WTC11 (cell line): ENCODE results near the gene PFDN5. TPM values are rescaled to one million over a fixed set of nuclear protein-coding genes. Genes with fewer than 3 reads are reported as not detected.

ENCODE experiments used
- ATAC-seq: fragments of 200-7000 bp; cut with Tn5 transposase; 2 replicates; pipeline ENCODE4 v1.10.0; 2021; ENCODE audit warnings: mild to moderate bottlenecking, moderate library complexity
- CTCF ChIA-PET: fragments of 300-600 bp; sonication (Branson Sonifier 250); formaldehyde crosslinking; loops from one replicate; lab custom pipeline; 2021; ENCODE audit warnings: antibody characterized with exemption; lab: Charles Lee
- POLR2A ChIA-PET: fragments of 350-600 bp; sonication (Branson Sonifier 250); formaldehyde crosslinking; loops from one replicate; lab custom pipeline; 2021; ENCODE audit warnings: antibody characterized with exemption; lab: Charles Lee
- DNase-seq: peaks from one replicate; pipeline ENCODE4 v3.0.0; 2021; ENCODE audit warnings: low spot score
- H3K27ac Mint-ChIP-seq: 2 replicates; pipeline ENCODE4 v1.8.0; 2021; ENCODE audit warnings: mixed read lengths
- H3K27me3 Mint-ChIP-seq: 2 replicates; pipeline ENCODE4 v1.8.0; 2021; ENCODE audit warnings: low read depth, mild to moderate bottlenecking, moderate library complexity, mixed read lengths
- H3K36me3 Mint-ChIP-seq: 2 replicates; pipeline ENCODE4 v1.8.0; 2021; ENCODE audit warnings: mixed read lengths
- H3K4me1 Mint-ChIP-seq: 2 replicates; pipeline ENCODE4 v1.8.0; 2022; ENCODE audit warnings: mixed read lengths
- H3K4me3 Mint-ChIP-seq: 2 replicates; pipeline ENCODE4 v1.8.0; 2021; ENCODE audit warnings: mild to moderate bottlenecking, moderate library complexity, mixed read lengths
- H3K9me3 Mint-ChIP-seq: 2 replicates; pipeline ENCODE4 v1.8.0; 2021; ENCODE audit warnings: mixed read lengths
- ATF1 ChIP-seq: sonication (generic); formaldehyde crosslinking; IDR thresholded peaks from 2 replicates; pipeline ENCODE4 v1.8.1; 2023; ENCODE audit warnings: mild to moderate bottlenecking, moderate library complexity, missing genetic modification reagents
- ATF2 ChIP-seq: sonication (generic); formaldehyde crosslinking; IDR thresholded peaks from 2 replicates; pipeline ENCODE4 v1.8.1; 2022; ENCODE audit warnings: low read depth, missing genetic modification reagents, borderline replicate concordance
- ATF6 ChIP-seq: sonication (generic); formaldehyde crosslinking; IDR thresholded peaks from 2 replicates; pipeline ENCODE4 v1.8.1; 2023; ENCODE audit warnings: mild to moderate bottlenecking, missing genetic modification reagents
- ERG ChIP-seq: fragments of 250-450 bp; sonication (Bioruptor Pico); IDR thresholded peaks from 2 replicates; pipeline ENCODE4 v1.8.0; 2021; ENCODE audit warnings: mild to moderate bottlenecking
- ETV6 ChIP-seq: sonication (generic); formaldehyde crosslinking; IDR thresholded peaks from 2 replicates; pipeline ENCODE4 v1.8.1; 2022; ENCODE audit warnings: mild to moderate bottlenecking, missing genetic modification reagents
- FOXP1 ChIP-seq: sonication (generic); formaldehyde crosslinking; IDR thresholded peaks from 2 replicates; pipeline ENCODE4 v1.8.0; 2022; ENCODE audit warnings: missing genetic modification reagents, mild to moderate bottlenecking, moderate library complexity, borderline replicate concordance
- GABPB1 ChIP-seq: sonication (generic); formaldehyde crosslinking; IDR thresholded peaks from 2 replicates; pipeline ENCODE4 v1.8.1; 2023; ENCODE audit warnings: mild to moderate bottlenecking, missing genetic modification reagents
- HMGA2 ChIP-seq: fragments of 250-450 bp; sonication (Bioruptor Pico); IDR thresholded peaks from 2 replicates; pipeline ENCODE4 v1.4.0; 2021; ENCODE audit warnings: mild to moderate bottlenecking, moderate library complexity
- IRF2 ChIP-seq: sonication (generic); formaldehyde crosslinking; IDR thresholded peaks from 2 replicates; pipeline ENCODE4 v1.8.0; 2022; ENCODE audit warnings: low read depth, missing genetic modification reagents, borderline replicate concordance
- JUN ChIP-seq: sonication (generic); formaldehyde crosslinking; IDR thresholded peaks from 2 replicates; pipeline ENCODE4 v1.8.0; 2023; ENCODE audit warnings: mild to moderate bottlenecking, missing genetic modification reagents
- MYBL2 ChIP-seq: sonication (generic); formaldehyde crosslinking; IDR thresholded peaks from 2 replicates; pipeline ENCODE4 v1.8.1; 2023; ENCODE audit warnings: mild to moderate bottlenecking, moderate library complexity, missing genetic modification reagents
- NFE2L1 ChIP-seq: sonication (generic); formaldehyde crosslinking; IDR thresholded peaks from 2 replicates; pipeline ENCODE4 v1.8.1; 2023; ENCODE audit warnings: missing genetic modification reagents
- NR3C1 ChIP-seq: sonication (generic); formaldehyde crosslinking; conservative IDR thresholded peaks from 2 replicates; pipeline ENCODE4 v1.8.1; 2023; ENCODE audit warnings: low read depth, mild to moderate bottlenecking, missing genetic modification reagents
- RELA ChIP-seq: sonication (generic); formaldehyde crosslinking; IDR thresholded peaks from 2 replicates; pipeline ENCODE4 v1.8.1; 2022; ENCODE audit warnings: missing genetic modification reagents, mild to moderate bottlenecking, borderline replicate concordance
- RORB ChIP-seq: fragments of 250-450 bp; sonication (Bioruptor Pico); IDR thresholded peaks from 2 replicates; pipeline ENCODE4 v1.9.0; 2021; ENCODE audit warnings: mild to moderate bottlenecking
- SP1 ChIP-seq: sonication (generic); formaldehyde crosslinking; conservative IDR thresholded peaks from 2 replicates; pipeline ENCODE4 v1.8.1; 2022; ENCODE audit warnings: missing genetic modification reagents
- TEAD4 ChIP-seq: sonication (generic); formaldehyde crosslinking; IDR thresholded peaks from 2 replicates; pipeline ENCODE4 v1.8.0; 2022; ENCODE audit warnings: mild to moderate bottlenecking, missing genetic modification reagents
- TP53 ChIP-seq: sonication (generic); formaldehyde crosslinking; IDR thresholded peaks from 2 replicates; pipeline ENCODE4 v1.8.1; 2023; ENCODE audit warnings: mild to moderate bottlenecking, missing genetic modification reagents
- ZBTB21 ChIP-seq: sonication (generic); formaldehyde crosslinking; IDR thresholded peaks from 2 replicates; pipeline ENCODE4 v1.8.1; 2023; ENCODE audit warnings: mild to moderate bottlenecking, missing genetic modification reagents, borderline replicate concordance
- ZNF138 ChIP-seq: sonication (generic); formaldehyde crosslinking; conservative IDR thresholded peaks from 2 replicates; pipeline ENCODE4 v1.8.1; 2022; ENCODE audit warnings: mild to moderate bottlenecking, moderate library complexity, missing genetic modification reagents
- ZNF219 ChIP-seq: sonication (generic); formaldehyde crosslinking; IDR thresholded peaks from 2 replicates; pipeline ENCODE4 v1.8.0; 2023; ENCODE audit warnings: missing genetic modification reagents, mild to moderate bottlenecking, borderline replicate concordance
- ZNF396 ChIP-seq: fragments of 250-450 bp; sonication (Bioruptor Pico); IDR thresholded peaks from 2 replicates; pipeline ENCODE4 v1.8.0; 2021; ENCODE audit warnings: mild to moderate bottlenecking, moderate library complexity, borderline replicate concordance
- ZNF425 ChIP-seq: fragments of 250-450 bp; sonication (Bioruptor Pico); conservative IDR thresholded peaks from 2 replicates; pipeline ENCODE4 v1.9.0; 2021; ENCODE audit warnings: mild to moderate bottlenecking
- total RNA-seq: library from RNA; stranded (reverse); gene quantifications from 3 replicates; pipeline ENCODE4 v1.2.3, GENCODE V29; 2021

PFDN5 gene
- total RNA-seq, 1 experiment from 2014 or later: 263 TPM

- POLR2A ChIA-PET: interaction anchor here (2.5 kb wide), 1 partner anchor 23 kb away, joined by 8 read pairs; the partner anchor contains the start of gene AAAS
- Mint-ChIP-seq H3K27me3 (no peaks in the 10 kb centered on the region), H3K4me1 (peaks cover 28% of the 10 kb centered on the region), H3K36me3 (peaks cover 37% of the 10 kb centered on the region), H3K9me3 (no peaks in the 10 kb centered on the region), H3K27ac (no peak overlapping the region), H3K4me3 (no peak overlapping the region)
- ATAC-seq (no peak), DNase-seq (no peak)
- TF ChIP-seq ERG (CRISPR knock-in tag) (no peak), HMGA2 (CRISPR knock-in tag) (no peak)
- CTCF ChIA-PET: interaction anchor here (1.8 to 3.6 kb wide), 3 partner anchors 24 to 124 kb away, joined by 8 to 66 read pairs (median 11); partner anchors contain the start of gene AAAS
These were observed 2.8 kb downstream of the PFDN5 start for GRCh38 chr12:53298164-53298563.

- H3K9me3 Mint-ChIP-seq: no peaks in the 10 kb centered on the region
- CTCF ChIA-PET: interaction anchor here (0.7 to 3.6 kb wide), 18 partner anchors 10 to 250 kb away, joined by 3 to 66 read pairs (median 4); partner anchors contain the start of genes AAAS, CSAD and ZNF740
- TF ChIP-seq ATF2: no peak
- TF ChIP-seq ETV6 (CRISPR knock-in tag): no peak
- no peak for TF ChIP-seq RELA
- TF ChIP-seq ZBTB21 (CRISPR knock-in tag): no peak
- no peak for TF ChIP-seq NR3C1 (CRISPR knock-in tag)
- no peak for TF ChIP-seq ZNF396
- TF ChIP-seq, all 79 proteins: peak for 0
- Mint-ChIP-seq H3K4me3 (peak overlapping the region; percentile 87), H3K27ac (peak overlapping the region; percentile 82), H3K27me3 (no peaks in the 10 kb centered on the region), H3K36me3 (peaks cover 32% of the 10 kb centered on the region), H3K4me1 (peaks cover 28% of the 10 kb centered on the region)
- ATAC-seq (0 out of 2 replicates have a peak, but pooled peaks have one; percentile 0), DNase-seq (no peak)
- POLR2A ChIA-PET: interaction anchor here (0.5 to 2.5 kb wide), 3 partner anchors 22 to 180 kb away, joined by 3 to 8 read pairs (median 4); partner anchors contain the start of genes AAAS and ESPL1
These were observed 3.7 kb downstream of the PFDN5 start for GRCh38 chr12:53299101-53299453.

GRCh38 chr12:53299454-53300180, 4.3 kb downstream of the PFDN5 start, which contains the start of gene MYG1:
Gene MYG1, plus strand, starts transcription at chr12:53299695. Its CDS starts 43 bp downstream, at chr12:53299738.
- CTCF ChIA-PET: interaction anchor here (0.7 to 3.6 kb wide), 19 partner anchors 9 to 251 kb away, joined by 3 to 66 read pairs (median 4); partner anchors contain the start of genes AAAS, CSAD and ZNF740
- H3K9me3 Mint-ChIP-seq: no peaks in the 10 kb centered on the region
- TF ChIP-seq IRF2 (0 out of 2 replicates have a peak, but pooled peaks have one; percentile 28), ZNF425 (CRISPR knock-in tag) (no peak), ZNF219 (CRISPR knock-in tag) (no peak), TP53 (CRISPR knock-in tag) (peak; percentile 76; the same call in 1 of the 2 replicates), GABPB1 (CRISPR knock-in tag) (peak; percentile 85), JUN (peak; percentile 71; the same call in 1 of the 2 replicates), HMGA2 (CRISPR knock-in tag) (no peak; the same call in 1 of the 2 replicates), TEAD4 (CRISPR knock-in tag) (0 out of 2 replicates have a peak, but pooled peaks have one; percentile 29), ATF6 (CRISPR knock-in tag) (no peak), ATF1 (CRISPR knock-in tag) (no peak), FOXP1 (CRISPR knock-in tag) (peak; percentile 98), MYBL2 (CRISPR knock-in tag) (peak; percentile 72), RORB (CRISPR knock-in tag) (no peak), NFE2L1 (peak; percentile 87), ZNF138 (peak; percentile 75; the same call in 1 of the 2 replicates), SP1 (peak; percentile 88)

More at GRCh38 chr12:53299454-53300180, 4.3 kb downstream of the PFDN5 start, which contains the start of gene MYG1:
- H3K4me1 Mint-ChIP-seq: peaks cover 28% of the 10 kb centered on the region
- H3K36me3 Mint-ChIP-seq: peaks cover 32% of the 10 kb centered on the region
- peak; percentile 89 for DNase-seq
- peak within 1 kb of the TSS; percentile 87 for H3K4me3 Mint-ChIP-seq
- ATAC-seq: peak; percentile 77
- no peaks in the 10 kb centered on the region for H3K27me3 Mint-ChIP-seq
- peak within 1 kb of the TSS; percentile 82 for H3K27ac Mint-ChIP-seq
- POLR2A ChIA-PET: interaction anchor here (0.5 to 2.5 kb wide), 4 partner anchors 22 to 202 kb away, joined by 3 to 8 read pairs (median 4); partner anchors contain the start of genes AAAS, ESPL1 and TARBP2
